Kidney epithelial cell (primary cell): ENCODE data around the gene CNOT10. TPM values are rescaled to one million over a fixed set of nuclear protein-coding genes. Genes with fewer than 3 reads are reported as not detected.

Source experiments
- DNase-seq: peaks from one replicate; pipeline ENCODE4 v3.0.0-alpha.2; 2010; ENCODE audit warnings: low read depth
- H3K27me3 ChIP-seq: 2 replicates; pipeline ENCODE4 v1.6.0; 2011; ENCODE audit warnings: low read length; ENCODE audit not compliant: control insufficient read depth, insufficient read depth
- H3K36me3 ChIP-seq: 2 replicates; pipeline ENCODE4 v1.5.1; 2011; ENCODE audit warnings: low read length; ENCODE audit not compliant: control insufficient read depth, insufficient read depth
- H3K4me3 ChIP-seq: 2 replicates; pipeline ENCODE4 v1.5.1; 2011; ENCODE audit warnings: low read depth, mild to moderate bottlenecking, control low read depth, low read length
- total RNA-seq: library from RNA; depleted of rRNA; stranded (reverse); fragments of >200 nt; gene quantifications from 2 replicates; pipeline ENCODE4 v1.2.3, GENCODE V29; 2015
- TF ChIP-seq, protein P1 (sequence below): IDR thresholded peaks from 2 replicates; pipeline ENCODE4 v1.5.1; 2011; ENCODE audit warnings: mild to moderate bottlenecking, moderate library complexity, low read length, control low read depth, inconsistent platforms; ENCODE audit not compliant: insufficient read depth, poor library complexity, severe bottlenecking

CNOT10 gene
- total RNA-seq, 1 donor from 2014 or later = 24.6 TPM

GRCh38 chr3:32684029-32684799 lies 774 bp upstream of the CNOT10 start:
- DNase-seq = no peak
- H3K4me3 ChIP-seq = peak overlapping the region; percentile 79
- H3K27me3 ChIP-seq = no peaks in the 10 kb centered on the region
- no peaks in the 10 kb centered on the region for H3K36me3 ChIP-seq
- TF ChIP-seq, protein P1, sequence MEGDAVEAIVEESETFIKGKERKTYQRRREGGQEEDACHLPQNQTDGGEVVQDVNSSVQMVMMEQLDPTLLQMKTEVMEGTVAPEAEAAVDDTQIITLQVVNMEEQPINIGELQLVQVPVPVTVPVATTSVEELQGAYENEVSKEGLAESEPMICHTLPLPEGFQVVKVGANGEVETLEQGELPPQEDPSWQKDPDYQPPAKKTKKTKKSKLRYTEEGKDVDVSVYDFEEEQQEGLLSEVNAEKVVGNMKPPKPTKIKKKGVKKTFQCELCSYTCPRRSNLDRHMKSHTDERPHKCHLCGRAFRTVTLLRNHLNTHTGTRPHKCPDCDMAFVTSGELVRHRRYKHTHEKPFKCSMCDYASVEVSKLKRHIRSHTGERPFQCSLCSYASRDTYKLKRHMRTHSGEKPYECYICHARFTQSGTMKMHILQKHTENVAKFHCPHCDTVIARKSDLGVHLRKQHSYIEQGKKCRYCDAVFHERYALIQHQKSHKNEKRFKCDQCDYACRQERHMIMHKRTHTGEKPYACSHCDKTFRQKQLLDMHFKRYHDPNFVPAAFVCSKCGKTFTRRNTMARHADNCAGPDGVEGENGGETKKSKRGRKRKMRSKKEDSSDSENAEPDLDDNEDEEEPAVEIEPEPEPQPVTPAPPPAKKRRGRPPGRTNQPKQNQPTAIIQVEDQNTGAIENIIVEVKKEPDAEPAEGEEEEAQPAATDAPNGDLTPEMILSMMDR = no peak

GRCh38 chr3:32685543-32686185 lies 676 bp downstream of the CNOT10 start:
- H3K36me3 ChIP-seq = no peaks in the 10 kb centered on the region
- TF ChIP-seq, protein P1 = no peak
- no peaks in the 10 kb centered on the region for H3K27me3 ChIP-seq
- H3K4me3 ChIP-seq = peak overlapping the region; percentile 79
- no peak for DNase-seq

DNA sequence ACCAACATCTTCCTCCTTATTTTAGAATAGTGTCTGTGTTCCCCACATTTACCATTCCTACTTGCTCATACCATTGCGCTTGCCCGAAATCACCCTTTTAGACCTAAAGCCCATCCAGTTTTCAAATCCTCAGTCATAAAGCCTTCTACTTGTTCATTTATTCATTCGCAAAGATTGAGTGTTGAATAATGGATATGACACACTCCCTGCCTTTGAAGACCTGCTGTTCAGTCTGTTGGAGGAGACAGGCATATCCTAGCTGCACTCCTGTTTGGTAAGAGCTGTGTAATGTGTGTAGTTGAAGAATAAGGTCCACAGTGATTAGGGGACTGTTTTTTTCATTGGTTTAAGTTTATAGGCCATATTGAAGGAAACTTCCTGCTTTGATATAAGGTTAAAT lies 1.7 kb downstream of the CNOT10 start:
- DNase-seq = no peak
- TF ChIP-seq, protein P1 = no peak
- Histone ChIP-seq H3K4me3 (no peak overlapping the region), H3K36me3 (no peaks in the 10 kb centered on the region), H3K27me3 (no peaks in the 10 kb centered on the region)

DNA sequence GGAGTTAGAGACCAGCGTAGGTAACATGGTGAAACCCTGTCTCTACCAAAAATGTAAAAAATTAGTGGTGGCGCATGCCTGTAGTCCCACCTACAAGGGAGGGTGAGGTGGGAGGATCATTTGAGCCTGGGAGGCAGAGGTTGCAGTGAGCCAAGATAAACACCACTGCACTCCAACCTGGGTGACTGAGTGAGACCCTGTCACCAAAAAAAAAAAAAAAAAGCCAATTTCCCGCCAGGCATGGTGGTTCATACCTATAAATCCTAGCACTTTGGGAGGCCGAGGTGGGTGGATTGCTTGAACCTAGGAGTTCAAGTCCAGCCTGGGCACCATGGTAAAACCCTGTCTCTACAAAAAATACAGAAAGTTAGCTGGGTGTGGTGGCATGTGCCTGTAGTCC lies 6.9 kb downstream of the CNOT10 start:
- no peak for DNase-seq
- H3K27me3 ChIP-seq = no peaks in the 10 kb centered on the region
- no peaks in the 10 kb centered on the region for H3K36me3 ChIP-seq
- H3K4me3 ChIP-seq = no peak overlapping the region
- TF ChIP-seq, protein P1 = no peak

GRCh38 chr3:32696523-32696922 lies 11.5 kb downstream of the CNOT10 start:
- DNase-seq = no peak
- H3K27me3 ChIP-seq = no peaks in the 10 kb centered on the region
- no peak overlapping the region for H3K4me3 ChIP-seq
- no peaks in the 10 kb centered on the region for H3K36me3 ChIP-seq
- TF ChIP-seq, protein P1 = no peak
